Skin epidermis (tissue), 12 donors: ENCODE results near the gene FNDC3B.

Experiments
- H3K27ac ChIP-seq, 21 experiments: fragments of 200-600 bp; sonication (generic) in 11 of 21; one replicate each; pipeline ENCODE4 v1.5.0; 2020; ENCODE audit warnings: mild to moderate bottlenecking in 3 of 21, inconsistent platforms in 2 of 21, moderate library complexity in 2 of 21
- H3K4me3 ChIP-seq, 7 experiments: fragments of 200-600 bp; sonication (generic) in 2 of 7; one replicate each; pipeline ENCODE4 v1.5.0; 2020; ENCODE audit warnings: inconsistent platforms in 2 of 7, mild to moderate bottlenecking in 2 of 7, moderate library complexity in 1 of 7

The FNDC3B gene

DNA sequence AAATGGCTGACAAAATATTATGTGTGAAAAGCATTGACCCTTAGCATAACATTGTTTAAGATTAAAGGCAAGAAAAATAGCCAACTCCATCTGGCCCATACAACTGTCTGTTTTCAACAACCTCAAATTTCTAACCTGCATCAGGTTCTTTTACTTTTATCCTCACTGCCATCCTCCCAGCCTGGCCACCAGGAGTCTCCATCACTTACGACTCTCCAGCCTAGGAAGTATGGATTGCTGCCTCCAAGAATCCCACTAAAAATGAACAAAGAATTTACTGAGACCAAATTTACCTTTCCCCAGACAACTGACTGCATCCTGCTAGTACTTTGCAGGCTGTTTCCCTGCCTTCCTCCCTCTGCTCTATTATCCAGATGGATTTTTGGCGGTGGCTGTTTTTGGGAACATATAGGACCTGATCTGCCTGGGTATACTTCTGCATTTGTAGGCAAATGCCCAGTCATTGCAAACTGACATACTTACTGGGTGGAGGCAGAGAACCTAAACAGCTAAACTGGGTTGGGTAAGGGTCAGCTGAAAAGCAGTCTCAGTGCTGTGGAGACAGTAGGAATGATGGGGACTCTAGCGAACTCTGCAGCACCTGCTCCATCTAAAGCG is 264.7 kb downstream of the FNDC3B start:
- Histone ChIP-seq H3K4me3 (no peak overlapping the region), H3K27ac (peak overlapping the region in 1 of 21 experiments; percentile 11)

DNA sequence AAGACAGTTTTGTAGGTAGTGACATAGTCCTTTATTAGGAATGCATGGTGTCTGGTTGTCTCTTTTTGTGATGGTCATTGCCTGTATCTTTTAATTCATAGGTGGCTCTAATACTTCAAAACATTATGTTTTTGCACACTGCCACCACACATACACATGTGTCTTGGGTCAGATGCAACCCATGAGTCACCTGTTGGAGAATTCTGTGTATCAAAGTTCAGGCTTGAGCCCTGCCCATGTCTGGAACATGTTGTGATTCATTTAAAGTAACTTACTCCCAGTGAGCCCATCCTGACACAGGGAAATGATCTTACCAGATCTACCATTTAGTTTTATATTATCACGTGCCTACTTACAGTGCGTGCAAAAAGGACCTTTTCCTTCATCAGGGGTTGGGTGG is 266.2 kb downstream of the FNDC3B start:
- no peak overlapping the region for H3K4me3 ChIP-seq
- H3K27ac ChIP-seq: no peak overlapping the region

GRCh38 chr3:172305974-172306373 is 266.6 kb downstream of the FNDC3B start:
- no peak overlapping the region for H3K27ac ChIP-seq
- no peak overlapping the region for H3K4me3 ChIP-seq

GRCh38 chr3:172307141-172307560 is 267.8 kb downstream of the FNDC3B start:
- no peak overlapping the region for H3K27ac ChIP-seq
- no peak overlapping the region for H3K4me3 ChIP-seq

- H3K27ac ChIP-seq: no peak overlapping the region
Observed at GRCh38 chr3:172309059-172309458, 269.7 kb downstream of the FNDC3B start.

DNA sequence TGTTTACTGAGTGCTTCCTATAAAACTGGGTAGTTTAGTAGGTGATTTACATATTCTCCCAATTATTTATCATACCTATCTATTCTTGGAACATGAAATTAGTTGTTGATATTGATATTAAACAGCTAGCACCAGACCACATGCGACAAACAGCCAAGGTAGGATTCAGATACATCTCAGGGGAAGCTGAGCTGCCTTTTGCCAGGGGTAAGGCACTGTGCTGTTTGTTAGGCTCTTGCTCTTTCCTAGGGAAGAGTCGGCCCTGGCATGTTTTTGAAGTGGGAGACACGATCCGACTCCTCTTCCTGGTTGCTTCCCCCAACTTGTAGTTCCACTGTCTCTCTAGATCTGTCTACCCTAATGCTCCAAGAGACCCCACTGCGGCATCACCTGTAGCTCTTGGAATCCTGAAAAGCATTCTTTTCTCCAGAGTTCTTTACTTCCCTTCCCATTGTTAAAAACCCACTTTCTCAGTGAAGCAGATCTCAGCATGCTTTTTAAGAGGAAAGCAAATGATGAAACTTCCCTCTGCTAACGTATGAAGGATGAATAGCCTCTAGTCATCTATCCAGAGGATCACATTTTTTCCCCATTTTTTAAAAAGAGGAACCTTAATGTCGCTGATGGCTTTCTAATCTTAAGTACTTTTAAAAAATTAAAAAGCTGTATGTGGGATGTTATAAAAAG is 270.5 kb downstream of the FNDC3B start:
- Histone ChIP-seq H3K27ac (no peak overlapping the region), H3K4me3 (no peak overlapping the region)

More at GRCh38 chr3:172309059-172309458, 269.7 kb downstream of the FNDC3B start:
- no peak overlapping the region for H3K4me3 ChIP-seq

DNA sequence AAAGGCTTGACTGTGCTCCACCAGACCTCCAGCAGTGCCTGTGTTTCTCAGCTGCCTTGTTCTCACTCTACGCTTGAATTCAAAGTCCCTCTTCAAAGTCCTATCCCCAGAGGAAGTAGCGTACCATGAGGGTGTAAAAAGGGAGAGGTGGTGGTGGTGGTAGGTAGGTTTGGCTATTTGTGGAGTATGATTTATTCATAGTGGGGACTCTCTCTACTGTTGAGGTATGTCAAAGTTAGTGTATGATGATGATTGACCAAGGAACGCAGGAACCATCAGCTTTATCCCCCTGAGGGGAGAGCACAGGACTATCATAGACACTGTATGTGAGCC is 271.0 kb downstream of the FNDC3B start:
- Histone ChIP-seq H3K4me3 (no peak overlapping the region), H3K27ac (no peak overlapping the region)

DNA sequence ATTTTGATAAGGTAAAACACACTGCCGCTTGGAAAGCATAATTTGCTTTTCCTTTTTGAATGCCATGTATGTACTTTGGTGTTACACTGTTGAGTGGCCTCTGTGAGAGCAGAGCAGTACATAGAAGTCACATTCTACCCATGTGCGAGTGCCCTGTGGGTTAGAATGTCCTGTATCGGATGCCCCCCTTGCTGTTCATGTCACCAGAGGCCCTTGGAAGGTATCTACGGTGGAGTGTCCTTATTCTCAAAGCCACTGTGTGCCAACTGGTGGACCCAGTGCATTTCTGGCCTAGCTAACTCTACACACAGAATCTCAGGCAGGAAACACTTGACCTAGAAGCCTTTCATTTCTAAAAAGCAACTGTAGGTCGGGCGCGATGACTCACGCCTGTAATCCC is 271.8 kb downstream of the FNDC3B start:
- H3K27ac ChIP-seq: peak overlapping the region in 3 of 21 experiments; percentile 7 to 29 (median 9)

GRCh38 chr3:172312001-172312400 is 272.6 kb downstream of the FNDC3B start:
- Histone ChIP-seq H3K27ac (peak overlapping the region in 1 of 21 experiments; percentile 9), H3K4me3 (no peak overlapping the region)

More for the DNA sequence above, 271.8 kb downstream of the FNDC3B start:
- H3K4me3 ChIP-seq: no peak overlapping the region

GRCh38 chr3:172312711-172313110 is 273.3 kb downstream of the FNDC3B start:
- Histone ChIP-seq H3K27ac (no peak overlapping the region), H3K4me3 (no peak overlapping the region)

DNA sequence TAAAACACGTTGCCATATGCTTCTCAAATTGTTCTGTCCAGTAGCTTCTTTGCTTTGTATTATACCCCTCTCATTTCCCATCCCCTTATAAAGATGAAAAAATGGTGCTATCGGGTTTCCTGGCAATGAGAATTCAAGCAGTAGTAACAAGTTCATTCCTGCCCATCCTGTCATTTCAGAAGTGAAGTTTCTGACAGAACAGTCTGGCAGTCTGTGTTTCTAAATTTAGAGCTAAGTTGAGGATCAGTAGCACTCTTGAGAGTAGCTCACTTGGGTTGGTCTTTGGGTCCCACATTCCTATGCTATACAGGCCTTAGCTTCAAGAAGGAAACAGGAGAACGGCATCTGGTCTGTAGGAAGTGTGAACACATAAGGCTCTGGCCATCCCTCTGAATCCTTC is 274.3 kb downstream of the FNDC3B start:
- no peak overlapping the region for H3K4me3 ChIP-seq
- H3K27ac ChIP-seq: peak overlapping the region in 1 of 21 experiments; percentile 62

DNA sequence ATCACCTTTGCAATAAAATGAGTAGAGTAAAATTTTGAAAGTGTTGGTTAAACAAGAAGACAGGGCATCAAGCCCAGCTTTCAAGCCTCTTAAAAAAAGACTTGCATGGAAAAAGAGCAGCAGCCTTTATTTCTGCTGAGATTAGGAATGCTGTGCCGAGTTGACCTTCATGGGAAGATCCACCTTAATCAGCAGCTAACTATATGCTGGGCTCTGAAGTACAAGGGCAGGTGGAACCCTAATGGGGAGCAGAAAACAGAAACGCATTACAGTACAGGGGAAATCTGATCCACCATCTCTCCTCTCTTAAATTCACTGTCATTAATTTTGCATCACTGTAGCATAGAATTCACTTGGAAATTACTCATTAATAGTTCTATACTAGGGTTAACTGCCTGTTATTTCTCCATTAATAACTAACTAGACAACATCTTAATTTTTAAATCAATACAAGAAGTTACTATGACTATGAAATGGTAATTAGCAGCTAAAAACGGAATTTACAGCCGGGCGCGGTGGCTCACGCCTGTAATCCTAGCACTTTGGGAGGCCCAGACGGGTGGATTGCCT is 275.3 kb downstream of the FNDC3B start:
- H3K4me3 ChIP-seq: no peak overlapping the region
- H3K27ac ChIP-seq: peak overlapping the region in 1 of 21 experiments; percentile 17

- H3K4me3 ChIP-seq: no peak overlapping the region
Observed at GRCh38 chr3:172315401-172316091, 276.2 kb downstream of the FNDC3B start.

GRCh38 chr3:172316758-172317157 is 277.4 kb downstream of the FNDC3B start:
- Histone ChIP-seq H3K27ac (peak overlapping the region in 6 of 21 experiments; percentile 1 to 83 (median 44)), H3K4me3 (no peak overlapping the region)

More at GRCh38 chr3:172315401-172316091, 276.2 kb downstream of the FNDC3B start:
- H3K27ac ChIP-seq: peak overlapping the region in 5 of 21 experiments; percentile 1 to 30 (median 17)

DNA sequence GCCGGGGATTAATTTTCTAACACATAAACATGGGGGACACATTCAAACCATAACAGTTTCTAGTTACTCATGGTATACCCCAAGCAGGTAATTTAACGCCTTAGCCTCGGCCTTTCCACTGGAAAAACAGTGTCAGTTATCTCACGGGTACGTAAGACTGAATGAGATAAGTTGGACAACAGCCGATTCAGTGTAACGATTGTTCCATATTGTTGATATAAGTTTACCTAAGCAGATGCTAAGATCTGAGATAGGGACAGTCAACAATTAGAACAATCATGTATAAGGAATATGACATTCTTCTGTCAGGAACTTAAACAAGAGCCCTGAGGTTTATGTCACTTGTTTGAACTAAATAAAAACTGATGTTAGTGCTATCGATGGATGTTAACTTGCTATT is 278.1 kb downstream of the FNDC3B start:
- Histone ChIP-seq H3K27ac (peak overlapping the region in 17 of 21 experiments; percentile 4 to 83 (median 60)), H3K4me3 (no peak overlapping the region)

DNA sequence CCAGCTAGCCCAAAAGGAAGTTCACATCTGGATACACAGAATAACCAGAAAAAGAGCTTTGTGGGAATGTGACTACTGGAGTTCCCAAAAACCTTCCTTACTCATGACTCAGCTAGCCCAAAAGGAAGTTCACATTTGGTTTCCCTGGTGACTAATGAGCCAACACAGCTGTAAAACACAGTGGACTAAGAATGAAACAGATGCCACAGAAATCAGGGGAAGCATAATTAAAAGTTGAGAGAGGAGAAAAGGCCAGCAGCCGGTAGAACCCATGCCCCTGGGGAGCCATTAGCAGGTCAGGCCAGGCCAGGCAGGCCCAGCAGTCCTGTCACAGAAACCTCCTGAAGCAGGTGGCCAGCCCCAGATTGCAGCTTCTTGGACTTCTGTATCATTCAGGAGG is 278.6 kb downstream of the FNDC3B start:
- Histone ChIP-seq H3K27ac (peak overlapping the region in 18 of 21 experiments; percentile 6 to 83 (median 58)), H3K4me3 (no peak overlapping the region)

- Histone ChIP-seq H3K27ac (peak overlapping the region in 7 of 21 experiments; percentile 5 to 83 (median 72)), H3K4me3 (no peak overlapping the region)
Observed at GRCh38 chr3:172319595-172319994, 280.2 kb downstream of the FNDC3B start.

- Histone ChIP-seq H3K4me3 (no peak overlapping the region), H3K27ac (peak overlapping the region in 3 of 21 experiments; percentile 4 to 57 (median 28))
Observed at GRCh38 chr3:172320468-172320867, 281.1 kb downstream of the FNDC3B start.

DNA sequence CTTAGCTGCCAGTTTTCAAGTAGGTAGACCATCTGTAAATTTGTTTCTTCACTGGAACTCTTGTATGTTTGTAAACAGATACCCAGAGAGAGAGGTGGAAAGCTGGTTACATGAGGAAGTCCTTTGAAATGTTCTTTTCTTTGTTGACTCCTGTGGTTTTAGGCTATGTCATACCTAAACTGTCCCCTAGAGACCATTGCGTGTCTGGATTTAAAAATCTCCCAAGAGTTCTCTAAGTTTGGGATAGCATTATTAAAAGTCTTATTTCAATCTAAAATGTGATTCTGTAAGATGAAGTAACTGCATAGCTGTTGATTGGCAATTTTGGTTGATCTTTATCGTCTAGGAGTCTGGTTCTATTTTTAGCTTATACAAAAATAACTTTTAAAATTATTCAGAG is 281.7 kb downstream of the FNDC3B start:
- Histone ChIP-seq H3K27ac (peak overlapping the region in 1 of 21 experiments; percentile 57), H3K4me3 (no peak overlapping the region)

GRCh38 chr3:172323894-172324610 is 284.7 kb downstream of the FNDC3B start:
- H3K4me3 ChIP-seq: no peak overlapping the region
- H3K27ac ChIP-seq: peak overlapping the region in 5 of 21 experiments; percentile 0 to 65 (median 30)
